Smooth muscle cell (in vitro differentiated cells): ENCODE results near the gene AANAT. TPM values are rescaled to one million over a fixed set of nuclear protein-coding genes. Genes with fewer than 3 reads are reported as not detected.

Experiments
- DNase-seq: peaks from one replicate; lab custom pipeline; 2025; ENCODE audit not compliant: unreplicated experiment; lab: John Stamatoyannopoulos, UW
- H2AFZ ChIP-seq: fragments of 200-600 bp; sonication (generic); 2 replicates; pipeline ENCODE4 v1.6.0; 2016; ENCODE audit warnings: antibody characterized with exemption, low read depth, mild to moderate bottlenecking
- H3F3A ChIP-seq: fragments of 200-600 bp; sonication (generic); 2 replicates; pipeline ENCODE4 v1.6.0; 2017; ENCODE audit warnings: antibody characterized with exemption, low read depth
- H3K27ac ChIP-seq: fragments of 200-600 bp; sonication (generic); 2 replicates; pipeline ENCODE4 v1.5.1; 2016; ENCODE audit warnings: low read depth, mild to moderate bottlenecking
- H3K27me3 ChIP-seq: fragments of 200-600 bp; sonication (generic); 2 replicates; pipeline ENCODE4 v1.6.1; 2016; ENCODE audit warnings: low read depth, mild to moderate bottlenecking
- H3K36me3 ChIP-seq: fragments of 200-600 bp; sonication (generic); 2 replicates; pipeline ENCODE4 v1.5.1; 2016; ENCODE audit warnings: low read depth
- H3K4me1 ChIP-seq: fragments of 200-600 bp; sonication (generic); 2 replicates; pipeline ENCODE4 v1.5.1; 2016; ENCODE audit warnings: low read depth
- H3K4me2 ChIP-seq: fragments of 200-600 bp; sonication (generic); 2 replicates; pipeline ENCODE4 v1.6.0; 2016; ENCODE audit warnings: mild to moderate bottlenecking
- H3K4me3 ChIP-seq: fragments of 200-600 bp; sonication (generic); 2 replicates; pipeline ENCODE4 v1.5.1; 2016; ENCODE audit warnings: mild to moderate bottlenecking
- H3K79me2 ChIP-seq: fragments of 200-600 bp; sonication (generic); 2 replicates; pipeline ENCODE4 v1.6.0; 2016; ENCODE audit warnings: low read depth, mild to moderate bottlenecking
- H3K9ac ChIP-seq: fragments of 200-600 bp; sonication (generic); 2 replicates; pipeline ENCODE4 v1.6.0; 2016; ENCODE audit warnings: low read depth
- H3K9me3 ChIP-seq: fragments of 200-600 bp; sonication (generic); replicated peaks from 2 replicates; pipeline ENCODE4 v1.5.1; 2016; ENCODE audit warnings: low read depth
- H4K20me1 ChIP-seq: fragments of 200-600 bp; sonication (generic); 2 replicates; pipeline ENCODE4 v1.6.0; 2016; ENCODE audit warnings: low read depth
- WGBS: methylation state at CpG from one replicate; pipeline ENCODE4 v1.1.7; 2016; ENCODE audit warnings: low lambda C conversion rate; 5-methylcytosine and 5-hydroxymethylcytosine counted together
- polyA plus RNA-seq: library from polyadenylated mRNA; unstranded; fragments of >200 nt; fragmentation: Nextera tagmentation; extraction: Ambion mirVana; gene quantifications from 2 replicates; pipeline ENCODE4 v1.2.1, GENCODE V29; 2016
- total RNA-seq: library from RNA; depleted of rRNA; stranded (reverse); fragments of >200 nt; gene quantifications from 2 replicates; pipeline ENCODE4 v1.2.3, GENCODE V29; 2014
- TF ChIP-seq, protein P1 (sequence below): fragments of 200-600 bp; sonication (generic); IDR thresholded peaks from 2 replicates; pipeline ENCODE4 v1.5.1; 2017; ENCODE audit warnings: borderline replicate concordance, mild to moderate bottlenecking, antibody characterized with exemption; ENCODE audit not compliant: insufficient read depth, poor library complexity, severe bottlenecking

AANAT gene
- total and polyA plus RNA-seq, 2 experiments from 2014 or later = not detected

DNA sequence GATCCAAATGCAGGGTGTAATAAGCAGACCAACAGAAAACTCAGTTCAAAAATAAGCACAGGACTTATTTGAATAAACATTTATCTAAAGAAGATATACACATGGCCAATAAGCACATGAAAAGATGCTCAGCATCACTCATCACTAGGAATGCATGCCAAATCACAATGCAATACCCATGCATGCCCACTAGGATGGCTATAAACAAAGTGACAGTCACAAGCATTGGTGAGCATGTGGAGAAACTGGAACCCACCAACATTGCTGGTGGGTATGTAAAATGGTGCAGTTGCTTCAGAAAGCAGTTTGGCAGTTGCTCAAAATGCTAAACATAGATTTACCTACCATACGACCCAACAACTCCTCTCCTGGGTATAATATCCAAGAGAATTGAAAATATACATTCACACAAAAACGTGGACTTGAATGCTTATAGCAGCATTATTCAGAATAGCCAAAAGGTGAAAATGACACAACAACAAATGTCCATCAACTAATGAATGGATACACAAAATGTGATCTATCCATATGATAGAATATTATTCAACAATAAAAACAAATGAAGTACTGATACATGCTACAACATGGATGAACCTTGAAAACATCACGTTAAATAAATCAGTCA lies 34.6 kb upstream of the AANAT start:
- H3K27me3 ChIP-seq = no peaks in the 10 kb centered on the region
- H3K27ac ChIP-seq = no peak overlapping the region
- no peak overlapping the region for H3K9ac ChIP-seq
- no peaks in the 10 kb centered on the region for H3K4me1 ChIP-seq
- H3K4me3 ChIP-seq = no peak overlapping the region
- H3K36me3 ChIP-seq = no peaks in the 10 kb centered on the region
- no peak for DNase-seq
- H4K20me1 ChIP-seq = peaks cover 96% of the 10 kb centered on the region
- TF ChIP-seq, protein P1, sequence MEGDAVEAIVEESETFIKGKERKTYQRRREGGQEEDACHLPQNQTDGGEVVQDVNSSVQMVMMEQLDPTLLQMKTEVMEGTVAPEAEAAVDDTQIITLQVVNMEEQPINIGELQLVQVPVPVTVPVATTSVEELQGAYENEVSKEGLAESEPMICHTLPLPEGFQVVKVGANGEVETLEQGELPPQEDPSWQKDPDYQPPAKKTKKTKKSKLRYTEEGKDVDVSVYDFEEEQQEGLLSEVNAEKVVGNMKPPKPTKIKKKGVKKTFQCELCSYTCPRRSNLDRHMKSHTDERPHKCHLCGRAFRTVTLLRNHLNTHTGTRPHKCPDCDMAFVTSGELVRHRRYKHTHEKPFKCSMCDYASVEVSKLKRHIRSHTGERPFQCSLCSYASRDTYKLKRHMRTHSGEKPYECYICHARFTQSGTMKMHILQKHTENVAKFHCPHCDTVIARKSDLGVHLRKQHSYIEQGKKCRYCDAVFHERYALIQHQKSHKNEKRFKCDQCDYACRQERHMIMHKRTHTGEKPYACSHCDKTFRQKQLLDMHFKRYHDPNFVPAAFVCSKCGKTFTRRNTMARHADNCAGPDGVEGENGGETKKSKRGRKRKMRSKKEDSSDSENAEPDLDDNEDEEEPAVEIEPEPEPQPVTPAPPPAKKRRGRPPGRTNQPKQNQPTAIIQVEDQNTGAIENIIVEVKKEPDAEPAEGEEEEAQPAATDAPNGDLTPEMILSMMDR = peak; percentile 41
- no peaks in the 10 kb centered on the region for H3F3A ChIP-seq
- WGBS = 85% methylated on average over 3 of the region's 3 CpGs
- H3K79me2 ChIP-seq = peaks cover 57% of the 10 kb centered on the region
- H2AFZ ChIP-seq = no peak overlapping the region
- H3K9me3 ChIP-seq = no peaks in the 10 kb centered on the region
- no peak overlapping the region for H3K4me2 ChIP-seq

DNA sequence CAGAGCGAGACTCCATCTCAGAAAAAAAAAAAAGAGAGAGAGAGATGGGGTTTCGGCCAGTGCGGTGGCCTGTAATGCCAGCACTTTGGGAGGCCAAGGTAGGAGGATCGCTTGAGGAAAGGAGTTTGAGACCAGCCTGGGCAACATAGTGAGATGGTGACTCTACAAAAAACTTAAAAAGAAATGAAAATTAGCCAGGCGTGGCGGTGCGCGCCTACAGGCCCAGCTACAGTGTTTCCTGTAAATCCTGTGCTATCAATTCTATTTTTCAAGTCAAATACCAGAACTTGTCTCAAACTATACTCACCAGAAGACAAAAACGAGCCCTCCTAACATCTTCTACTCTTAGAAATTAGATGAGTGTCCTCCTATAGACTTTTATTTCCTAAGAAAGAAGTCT lies 33.7 kb upstream of the AANAT start:
- no peak overlapping the region for H3K9ac ChIP-seq
- H3K4me3 ChIP-seq = no peak overlapping the region
- no peaks in the 10 kb centered on the region for H3F3A ChIP-seq
- no peak overlapping the region for H3K27ac ChIP-seq
- TF ChIP-seq, protein P1 = no peak
- no peak overlapping the region for H3K4me2 ChIP-seq
- no peak overlapping the region for H2AFZ ChIP-seq
- DNase-seq = no peak
- H3K79me2 ChIP-seq = peaks cover 59% of the 10 kb centered on the region
- H3K9me3 ChIP-seq = no peaks in the 10 kb centered on the region
- no peaks in the 10 kb centered on the region for H3K36me3 ChIP-seq
- peaks cover 96% of the 10 kb centered on the region for H4K20me1 ChIP-seq
- H3K27me3 ChIP-seq = no peaks in the 10 kb centered on the region
- 96% methylated on average over 9 of the region's 9 CpGs for WGBS
- no peaks in the 10 kb centered on the region for H3K4me1 ChIP-seq

DNA sequence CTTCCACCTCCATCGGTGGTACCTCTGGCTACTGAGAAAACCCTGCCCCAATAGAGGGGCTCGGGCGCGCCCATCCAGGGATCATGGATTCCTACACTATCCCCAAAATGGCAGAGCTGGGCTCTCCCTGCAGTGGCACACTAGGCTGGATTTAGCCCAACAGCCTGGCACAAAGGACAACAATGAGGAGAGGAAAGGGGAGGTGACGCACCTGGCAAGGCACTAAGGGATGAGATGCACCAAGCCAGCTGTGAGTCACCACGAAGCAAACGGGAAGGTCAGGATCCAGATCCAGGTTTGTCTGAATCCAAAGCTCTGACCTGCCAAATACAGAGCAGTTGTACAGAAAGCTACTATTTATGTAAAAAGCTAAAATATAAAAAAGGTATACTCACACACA lies 32.5 kb upstream of the AANAT start:
- Histone ChIP-seq H3K79me2 (peaks cover 70% of the 10 kb centered on the region), H2AFZ (no peak overlapping the region)

More for the DNA sequence above, 32.5 kb upstream of the AANAT start:
- H3F3A ChIP-seq = peaks cover 3% of the 10 kb centered on the region
- H4K20me1 ChIP-seq = peaks cover 100% of the 10 kb centered on the region
- no peak overlapping the region for H3K4me2 ChIP-seq
- H3K27me3 ChIP-seq = no peaks in the 10 kb centered on the region
- no peaks in the 10 kb centered on the region for H3K36me3 ChIP-seq
- no peaks in the 10 kb centered on the region for H3K4me1 ChIP-seq
- DNase-seq = no peak
- no peak overlapping the region for H3K4me3 ChIP-seq
- TF ChIP-seq, protein P1 = no peak
- no peak overlapping the region for H3K9ac ChIP-seq
- 98% methylated on average over 7 of the region's 7 CpGs for WGBS
- no peaks in the 10 kb centered on the region for H3K9me3 ChIP-seq
- no peak overlapping the region for H3K27ac ChIP-seq
